Ramos (cell line): ENCODE data around the gene ZNF622.

ENCODE experiments used
- in situ Hi-C: fragments of 300-500 bp; cut with MboI; formaldehyde crosslinking; loops from one replicate; pipeline ENCODE4 v1.14.3; 2022; ENCODE audit warnings: low sequenced_read_pairs; ENCODE audit not compliant: unreplicated experiment

ZNF622 gene, protein sequence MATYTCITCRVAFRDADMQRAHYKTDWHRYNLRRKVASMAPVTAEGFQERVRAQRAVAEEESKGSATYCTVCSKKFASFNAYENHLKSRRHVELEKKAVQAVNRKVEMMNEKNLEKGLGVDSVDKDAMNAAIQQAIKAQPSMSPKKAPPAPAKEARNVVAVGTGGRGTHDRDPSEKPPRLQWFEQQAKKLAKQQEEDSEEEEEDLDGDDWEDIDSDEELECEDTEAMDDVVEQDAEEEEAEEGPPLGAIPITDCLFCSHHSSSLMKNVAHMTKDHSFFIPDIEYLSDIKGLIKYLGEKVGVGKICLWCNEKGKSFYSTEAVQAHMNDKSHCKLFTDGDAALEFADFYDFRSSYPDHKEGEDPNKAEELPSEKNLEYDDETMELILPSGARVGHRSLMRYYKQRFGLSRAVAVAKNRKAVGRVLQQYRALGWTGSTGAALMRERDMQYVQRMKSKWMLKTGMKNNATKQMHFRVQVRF

DNA sequence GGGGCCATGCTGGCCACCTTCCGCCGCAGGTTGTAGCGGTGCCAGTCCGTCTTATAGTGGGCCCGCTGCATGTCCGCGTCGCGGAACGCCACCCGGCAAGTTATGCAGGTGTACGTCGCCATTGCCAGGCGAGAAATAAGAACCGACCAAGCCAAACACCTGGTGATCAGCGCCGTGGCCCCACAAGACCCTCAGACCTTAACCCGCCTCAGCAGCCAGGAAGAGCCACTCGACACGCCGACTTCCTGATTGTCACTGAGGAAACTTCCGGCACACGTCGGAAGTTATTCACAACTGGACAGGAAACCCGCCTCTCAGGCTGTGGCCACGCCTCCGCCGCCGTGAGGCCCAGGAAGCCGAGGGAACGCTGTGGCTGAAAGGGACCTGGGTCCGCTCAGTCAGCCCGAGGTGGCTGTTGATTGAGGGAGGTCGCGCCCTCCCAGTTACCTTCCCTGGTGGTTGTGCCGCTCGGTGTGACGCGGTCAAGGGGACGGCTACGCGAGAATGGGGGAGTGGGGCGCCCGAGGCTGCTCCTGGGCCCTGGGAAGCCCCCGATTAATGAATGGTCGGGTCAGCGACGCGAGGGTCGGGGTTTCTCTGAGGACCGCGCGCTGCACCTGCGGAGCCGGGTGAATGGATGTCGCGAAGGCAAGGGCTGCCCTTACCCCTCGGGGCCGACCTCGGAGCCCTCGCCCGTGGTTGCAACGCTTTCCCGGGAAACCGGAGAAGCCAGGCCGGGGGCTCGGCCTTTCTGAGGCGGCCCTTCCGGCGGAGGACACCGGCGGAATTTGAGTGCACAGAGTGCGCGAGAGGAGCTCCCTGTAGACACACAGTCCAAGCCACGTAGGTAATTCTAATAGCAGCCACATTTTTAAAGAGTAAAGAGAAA is at the start of gene ZNF622:
Gene ZNF622 (minus strand): TSS at position 257 of the 889 bp plus-strand sequence. CDS start 135 bp downstream, at position 122.
- in situ Hi-C loops: no loop called here

DNA sequence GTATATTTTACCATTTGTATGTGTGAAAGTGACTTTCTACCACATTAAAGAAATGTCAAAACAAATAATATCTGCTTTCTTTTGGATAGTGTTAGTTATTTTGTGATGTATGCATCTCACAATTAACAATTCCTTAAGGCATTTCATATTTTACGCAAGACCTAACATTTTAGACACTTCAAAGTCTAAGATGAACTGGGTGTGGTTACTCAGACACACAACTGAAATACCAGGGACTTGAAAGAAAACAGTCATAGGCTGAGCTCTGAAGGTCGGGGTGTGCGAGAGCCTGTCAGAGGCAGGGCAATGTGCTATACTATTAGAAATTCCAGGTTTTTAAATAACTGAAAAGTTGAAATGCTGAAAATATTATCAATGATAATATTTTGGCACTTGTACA is 44.5 kb upstream of the ZNF622 start:
- in situ Hi-C loops: no loop called here

DNA sequence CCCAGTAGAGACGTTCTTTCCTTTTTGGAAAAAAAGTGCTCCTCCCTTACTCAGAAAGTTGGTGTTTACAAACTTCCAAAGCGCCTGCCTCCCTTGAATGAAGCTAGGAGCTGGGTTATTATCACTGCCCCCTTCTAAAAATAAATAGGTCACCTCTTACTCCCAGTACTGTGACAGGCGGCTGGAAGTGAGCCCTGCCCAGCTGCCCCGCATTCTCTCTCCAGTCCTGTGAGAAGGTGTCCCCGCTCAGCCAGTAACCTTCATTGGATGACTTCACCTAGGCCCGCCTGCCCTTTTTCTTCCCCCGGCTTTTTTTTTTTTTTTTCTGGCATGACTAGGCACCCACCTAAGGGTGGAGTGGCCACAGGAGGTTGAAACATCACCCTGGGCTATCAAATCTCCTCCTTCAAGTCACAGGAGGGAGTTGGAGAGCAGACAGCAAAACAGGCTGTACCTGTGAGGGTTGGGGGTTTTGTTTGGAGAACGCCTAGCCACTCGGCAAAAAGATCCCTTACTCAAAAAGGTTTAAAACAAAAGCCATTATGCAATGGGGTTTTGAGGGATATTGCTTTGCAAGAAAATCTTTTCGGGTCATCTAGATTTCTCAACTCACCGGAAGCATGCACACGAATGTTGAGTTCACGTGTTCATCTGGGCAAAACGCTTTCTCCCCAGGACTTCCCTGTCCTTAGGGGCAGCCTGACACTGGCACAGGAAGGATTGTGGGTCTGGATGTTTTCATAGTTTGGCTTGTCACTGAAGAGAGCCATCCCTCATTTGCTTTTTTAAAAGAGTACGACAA is 43.3 kb upstream of the ZNF622 start:
- in situ Hi-C loops: no loop called here

DNA sequence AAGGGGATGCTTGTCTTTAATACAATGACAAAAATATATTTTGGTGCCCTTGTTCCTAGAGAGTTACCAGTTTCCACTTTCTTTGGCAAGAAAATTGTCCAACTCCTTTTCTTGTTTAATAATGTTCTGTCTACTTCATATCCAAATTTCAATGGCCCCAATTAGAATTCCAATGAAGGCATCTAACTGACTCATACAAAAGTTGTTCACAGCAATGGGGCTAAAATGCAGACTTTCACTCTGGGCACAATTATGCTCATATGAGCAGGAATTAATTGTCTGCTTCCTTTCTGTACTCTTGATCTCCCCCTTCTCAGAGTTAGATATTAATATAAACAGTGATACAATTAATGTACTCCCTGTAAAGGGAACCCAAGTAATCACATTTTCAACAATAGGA is 42.1 kb upstream of the ZNF622 start:
- in situ Hi-C loops: no loop called here

DNA sequence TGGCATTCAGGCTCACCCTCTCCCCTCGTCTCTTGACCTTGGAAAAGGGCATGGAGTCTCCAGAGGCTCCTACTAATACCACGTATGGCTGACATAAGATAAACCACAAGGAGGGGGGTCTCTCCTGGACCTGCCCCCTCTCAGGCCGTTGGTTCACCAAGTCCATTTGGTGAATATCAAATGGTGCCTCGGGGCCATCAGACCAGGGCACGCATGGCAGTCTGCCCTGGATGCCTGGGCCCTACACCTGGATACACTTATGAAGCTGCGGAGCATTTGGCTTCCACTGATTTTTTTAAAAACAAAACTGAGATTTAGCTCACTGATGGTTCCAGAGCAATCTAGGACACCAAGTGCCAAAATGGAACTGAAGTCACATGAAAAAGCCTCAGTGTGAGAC is 40.3 kb upstream of the ZNF622 start:
- in situ Hi-C loops: no loop called here

DNA sequence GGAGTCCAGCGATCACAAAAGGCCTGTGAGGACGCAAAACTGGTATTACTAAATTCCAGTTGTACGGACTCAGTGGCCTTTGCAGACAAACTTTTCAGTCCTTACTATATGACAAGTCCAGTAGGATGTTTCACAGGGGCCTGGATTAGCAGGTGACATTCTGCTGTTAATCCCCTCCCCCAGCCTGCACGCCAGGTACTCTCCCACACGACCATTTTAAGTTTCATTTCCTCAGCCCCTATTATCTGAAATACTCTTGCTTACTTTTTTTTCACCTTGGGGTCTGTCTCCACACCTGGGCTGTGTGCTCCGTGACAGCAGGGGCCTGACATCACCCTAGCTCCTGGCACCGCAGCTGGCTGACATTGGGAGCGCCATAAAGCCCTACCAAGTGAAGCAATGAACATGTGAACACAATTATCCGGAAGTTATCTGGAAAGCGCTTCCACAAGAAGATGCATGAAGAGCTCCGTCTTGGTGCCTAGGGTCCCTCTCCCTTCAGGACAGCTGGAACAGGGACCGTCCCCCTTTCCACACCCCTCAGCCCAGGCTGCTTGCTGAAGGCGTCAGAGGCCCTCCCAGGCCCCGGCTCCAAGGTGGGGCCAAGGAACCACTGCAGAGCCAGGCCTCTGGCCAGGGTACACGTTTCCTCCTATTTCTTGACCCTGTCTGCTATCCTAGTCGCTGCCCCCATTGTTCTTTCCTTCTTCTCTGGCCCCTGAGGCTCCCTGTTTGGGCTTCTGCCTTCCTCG is 39.7 kb upstream of the ZNF622 start:
- in situ Hi-C loops: no loop called here

DNA sequence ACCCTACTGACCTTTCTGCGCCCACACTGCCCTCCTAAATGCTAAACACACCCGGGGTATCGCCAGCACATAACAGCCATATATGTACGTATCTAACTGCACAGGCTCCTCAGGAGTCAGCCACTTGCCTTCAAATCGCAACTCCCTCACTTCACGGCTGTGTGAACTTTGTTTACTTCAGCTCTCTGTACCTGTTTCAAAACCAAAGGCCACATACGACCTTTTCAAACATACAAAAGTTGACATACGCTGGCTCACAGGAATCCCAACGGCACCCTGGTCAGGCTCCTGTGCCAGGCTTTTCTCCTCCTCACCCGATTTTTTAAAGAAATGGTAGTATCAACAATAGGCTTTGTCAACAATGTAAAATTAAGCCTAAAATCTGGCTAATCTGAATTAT is 39.0 kb upstream of the ZNF622 start:
- in situ Hi-C loops: no loop called here

DNA sequence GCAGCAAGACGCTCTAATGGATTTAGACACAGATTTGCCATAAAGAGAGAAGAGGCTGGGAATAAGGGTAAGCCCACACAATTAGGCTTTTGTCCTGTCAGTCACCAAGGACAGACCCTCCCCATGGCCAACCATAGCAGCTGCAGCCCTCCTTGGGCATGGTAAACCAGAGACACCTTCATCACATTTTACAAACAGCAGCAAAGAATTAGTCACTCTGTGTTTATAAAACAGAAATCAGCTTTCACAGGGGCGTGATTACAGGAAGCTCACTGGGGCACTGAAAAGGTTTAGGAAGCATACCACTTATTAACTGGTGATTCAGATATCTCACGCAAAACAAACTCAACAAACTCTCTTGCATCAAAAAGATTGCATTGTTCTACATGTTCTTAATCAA is 37.3 kb upstream of the ZNF622 start:
- in situ Hi-C loops: no loop called here

DNA sequence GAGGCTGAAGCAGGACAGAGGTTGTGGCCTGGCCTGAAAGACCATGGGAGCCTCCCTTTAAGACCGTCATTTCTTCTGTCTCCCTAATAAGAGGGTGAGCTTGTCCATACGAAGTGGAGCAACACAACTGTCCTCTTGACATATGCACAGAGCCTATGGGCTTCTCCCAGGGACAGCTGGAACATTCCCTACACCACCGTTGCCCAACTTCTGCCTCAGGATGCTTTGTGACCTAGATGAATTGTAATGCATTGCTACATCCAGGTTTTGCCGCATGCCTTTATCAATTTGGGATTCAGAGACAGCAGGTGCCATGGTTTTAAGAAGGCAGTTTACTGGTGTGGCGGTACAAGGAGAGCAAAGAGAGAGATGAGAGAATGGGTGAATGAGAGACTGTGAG is 34.4 kb upstream of the ZNF622 start:
- in situ Hi-C loops: no loop called here

DNA sequence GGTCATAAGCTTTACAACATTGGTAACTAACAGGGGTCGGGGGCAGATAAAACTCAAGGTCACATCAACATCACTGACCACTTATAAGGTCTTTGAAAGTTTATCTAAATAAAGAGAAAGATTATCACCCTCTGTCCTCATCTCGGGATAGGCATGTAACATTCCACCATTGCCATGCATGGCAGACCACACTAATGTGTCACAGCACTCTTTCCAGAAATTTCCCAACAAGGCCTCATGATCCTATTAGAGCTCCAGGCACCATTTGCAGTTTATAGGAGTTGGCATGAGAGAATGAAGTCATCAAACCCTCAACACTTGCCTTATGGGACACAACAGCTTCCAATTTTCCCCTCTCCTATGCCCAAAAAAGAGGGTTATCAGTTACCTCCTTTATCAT is 31.9 kb upstream of the ZNF622 start:
- in situ Hi-C loops: no loop called here

DNA sequence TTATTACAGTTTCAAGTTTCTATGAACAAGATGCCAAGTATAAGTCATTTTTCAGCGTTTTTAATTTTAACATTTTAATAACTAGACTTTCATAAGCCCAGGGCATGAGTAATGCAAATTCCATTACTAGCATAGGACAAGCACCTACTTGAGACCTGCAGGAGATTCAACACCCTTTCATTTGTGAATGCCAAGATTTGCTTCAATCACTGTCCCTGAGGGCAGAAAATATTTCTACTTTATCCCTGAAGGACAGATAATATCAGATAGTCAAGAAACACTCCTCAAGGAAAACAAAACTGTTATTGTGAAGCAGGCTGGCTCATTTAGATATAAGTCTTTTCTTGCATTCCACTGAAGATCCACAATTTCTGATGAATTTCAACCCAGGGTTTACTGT is 27.7 kb upstream of the ZNF622 start:
- in situ Hi-C loops: no loop called here

DNA sequence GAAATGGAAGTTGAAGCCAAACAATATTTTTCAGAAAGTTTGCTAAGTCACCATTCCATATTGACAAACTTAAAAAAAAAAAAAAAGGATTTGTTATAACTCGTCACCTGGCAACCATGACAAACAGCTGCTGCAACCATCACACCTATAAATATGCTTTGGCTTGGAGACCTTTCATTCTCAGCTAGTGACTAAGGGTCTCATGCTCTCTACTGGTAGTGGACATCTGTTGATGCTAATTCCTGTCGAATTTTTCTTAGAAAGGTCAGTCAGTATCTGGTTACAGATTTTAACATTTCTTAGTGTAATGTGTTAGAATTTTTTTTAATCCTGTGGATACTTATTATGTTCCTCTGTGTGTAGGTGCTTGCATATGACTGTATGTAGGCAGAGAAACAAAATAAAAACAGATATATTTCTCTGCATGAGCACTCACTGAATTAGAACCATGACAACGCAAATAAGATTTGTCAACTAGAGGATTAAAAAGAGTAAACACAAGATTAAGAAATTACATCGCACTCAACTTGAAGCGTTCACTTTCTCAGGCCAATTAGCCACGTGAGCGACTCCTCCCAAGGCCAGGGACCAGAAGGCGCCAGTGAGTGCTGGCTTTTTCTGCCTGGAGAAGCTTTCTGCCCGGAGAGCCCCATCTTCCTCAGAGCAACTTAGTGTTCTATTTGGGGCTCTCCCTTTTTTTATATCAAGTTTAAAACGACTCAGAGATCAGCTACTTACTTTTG is 27.0 kb upstream of the ZNF622 start:
- in situ Hi-C loops: no loop called here

DNA sequence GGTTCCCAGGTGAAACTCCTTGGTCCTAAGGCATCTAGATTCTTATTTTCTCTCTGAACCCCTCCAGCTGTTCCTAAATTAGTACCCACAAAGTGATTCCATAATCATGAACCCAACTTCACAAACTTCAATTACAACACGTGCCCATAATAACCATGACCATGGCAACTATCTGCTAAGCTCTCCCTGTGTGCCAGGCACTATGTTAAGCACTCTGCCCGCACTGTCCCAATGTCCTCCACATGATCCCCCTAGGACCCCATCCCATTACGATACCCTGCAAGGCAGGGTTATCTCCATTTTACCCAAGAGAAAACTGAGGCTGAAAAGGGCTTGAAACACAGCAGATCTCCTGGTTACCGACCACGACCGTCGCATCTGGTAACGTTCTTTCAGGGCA is 25.3 kb upstream of the ZNF622 start:
- in situ Hi-C loops: no loop called here

DNA sequence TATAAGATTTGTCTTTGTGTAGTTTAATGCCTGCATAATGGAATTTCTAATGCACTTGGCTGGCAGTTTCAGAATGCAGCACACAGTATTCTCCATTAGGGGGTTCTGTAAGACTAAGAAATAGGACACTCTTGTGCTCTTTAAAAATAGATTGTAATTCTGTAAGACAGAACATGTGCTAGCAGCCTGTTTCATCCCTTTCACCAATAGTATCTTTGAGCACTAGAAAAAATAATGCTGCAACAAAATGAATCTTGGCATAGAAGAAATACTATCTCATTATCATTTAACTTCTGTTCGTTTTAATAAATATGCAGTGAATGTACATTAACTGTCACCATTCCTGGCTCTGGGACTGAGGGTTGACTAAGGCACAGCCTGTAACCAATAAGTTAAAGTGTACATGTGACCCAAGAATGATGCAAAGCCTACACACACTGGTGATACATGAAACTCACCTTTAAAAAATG is 23.8 kb upstream of the ZNF622 start:
- in situ Hi-C loops: no loop called here

DNA sequence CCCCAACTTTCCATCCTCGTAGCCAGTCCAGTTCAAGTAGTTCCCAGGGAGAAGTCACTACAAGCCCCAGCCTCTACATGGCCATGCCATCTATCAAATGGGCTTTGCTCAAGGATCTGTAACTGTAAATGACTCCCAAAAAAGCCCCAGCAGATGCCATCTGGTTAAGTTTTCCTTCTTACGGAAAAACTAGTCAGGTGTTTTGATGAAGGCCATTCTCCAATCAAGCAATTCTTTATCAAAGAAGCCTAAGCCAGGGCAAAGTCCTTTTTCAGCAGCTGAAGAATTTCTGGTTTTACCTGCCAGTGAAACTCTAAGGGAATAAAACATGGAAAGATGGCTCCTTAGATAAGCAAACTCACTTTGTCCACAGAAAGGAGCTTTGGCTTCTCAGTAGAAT is 21.9 kb upstream of the ZNF622 start:
- in situ Hi-C loops: no loop called here

DNA sequence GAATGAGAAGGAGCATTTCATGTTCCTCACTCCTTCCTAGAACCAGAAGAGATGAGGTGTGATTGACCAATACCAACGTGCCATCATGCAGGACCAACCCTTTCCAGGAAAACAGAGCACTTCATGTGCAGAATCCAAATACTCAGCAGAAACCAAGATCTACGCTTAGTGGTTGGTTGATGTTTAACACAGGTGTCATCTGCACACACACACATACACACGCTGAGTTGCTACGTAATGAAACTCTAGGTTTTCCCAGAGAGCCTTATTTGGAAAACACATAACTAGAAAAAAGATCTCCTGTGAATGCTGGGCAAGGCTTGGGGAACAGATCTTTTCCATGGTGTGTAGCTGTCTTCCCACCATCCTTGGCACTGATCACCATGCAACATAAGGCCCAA is 21.1 kb upstream of the ZNF622 start:
- in situ Hi-C loops: no loop called here

DNA sequence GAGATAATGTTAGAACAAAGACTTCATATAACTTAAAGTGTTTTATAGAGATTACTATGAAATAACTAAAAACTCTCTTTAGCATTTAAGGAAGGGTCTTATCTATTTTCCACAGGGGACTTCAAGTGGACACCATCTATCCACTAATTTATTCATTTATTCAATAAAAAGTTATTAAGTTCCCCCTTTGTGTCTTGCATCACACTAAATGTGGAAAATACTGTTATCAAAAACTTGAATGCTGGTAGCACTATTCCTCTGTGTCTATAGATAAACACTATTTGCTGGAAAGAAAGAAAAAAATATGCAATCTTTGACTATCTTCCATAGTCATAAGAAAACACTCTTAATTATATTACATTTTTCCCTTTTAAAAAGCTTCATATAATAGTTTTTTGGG is 20.1 kb upstream of the ZNF622 start:
- in situ Hi-C loops: no loop called here

DNA sequence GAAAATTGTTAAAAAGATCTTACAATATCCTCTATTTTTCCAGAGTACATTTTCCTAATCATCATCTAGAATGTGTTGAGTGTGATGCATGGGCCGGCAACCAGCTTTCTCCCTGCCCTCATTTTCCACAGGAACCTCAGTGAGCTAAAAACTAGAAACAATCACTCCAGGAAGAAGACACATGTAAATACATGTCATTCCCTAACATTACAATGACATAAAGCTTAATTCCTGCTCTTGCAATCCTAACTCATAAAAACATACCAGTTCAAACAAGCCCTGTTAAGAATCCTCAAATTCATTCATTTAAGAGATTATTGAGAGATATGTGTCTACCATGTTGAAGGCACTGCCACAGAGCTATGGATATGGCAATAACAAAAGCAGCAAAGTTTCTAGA is 18.5 kb upstream of the ZNF622 start:
- in situ Hi-C loops: no loop called here

DNA sequence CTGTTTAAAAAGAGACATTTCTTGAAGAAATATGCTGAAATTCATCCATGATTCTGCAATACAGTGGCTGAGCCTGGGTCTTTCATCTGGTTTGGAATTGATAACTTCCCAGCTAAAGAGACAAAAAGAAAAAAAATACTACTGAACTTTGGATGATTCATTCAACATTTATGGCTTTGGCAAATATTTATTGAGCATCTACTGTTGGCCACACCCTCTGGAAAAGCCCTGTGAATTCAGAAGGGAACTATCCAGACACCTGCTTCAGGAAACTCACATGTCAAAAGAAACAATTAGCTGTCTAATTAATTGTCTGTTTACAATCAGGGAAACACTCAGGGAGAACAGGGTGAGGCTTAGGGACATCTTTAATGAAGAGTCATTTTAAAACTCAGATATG is 17.8 kb upstream of the ZNF622 start:
- in situ Hi-C loops: no loop called here
